Esophagus squamous epithelium (tissue), 4 donors: ENCODE measurements around the gene IQSEC1.

Source experiments
- CTCF ChIP-seq, 6 experiments: fragments of 450-650 bp in 4 of 6; fragments of 200-600 bp in 2 of 6; sonication (generic) in 2 of 6; IDR thresholded peaks; one replicate each; pipeline ENCODE4 v1.5.1; 2016 to 2019; ENCODE audit warnings: antibody characterized with exemption in 6 of 6, mild to moderate bottlenecking in 4 of 6, moderate library complexity in 4 of 6
- POLR2A ChIP-seq, 4 donors: fragments of 450-650 bp; IDR thresholded peaks; one replicate each; pipeline ENCODE4 v1.6.1; 2017; ENCODE audit warnings: antibody characterized with exemption in 4 of 4, mild to moderate bottlenecking in 4 of 4, moderate library complexity in 3 of 4

GRCh38 chr3:12987602-12988001 is 85.6 kb downstream of the IQSEC1 start:
- TF ChIP-seq CTCF (IDR thresholded peaks at IDR 0.05), result no peak
- no peak for TF ChIP-seq POLR2A (IDR thresholded peaks at IDR 0.05)
